Ecto neural progenitor cell (in vitro differentiated cells): ENCODE results near the gene ARL3.
"Not testable (repeated sequence)": the region's sequence is repeated elsewhere in the genome, so short reads cannot be mapped to it uniquely, and the experiment has no call there.

Experiments
- DNase-seq: peaks from one replicate; pipeline ENCODE4 v3.0.0-alpha.2; 2018; ENCODE audit warnings: low spot score

Gene ARL3, protein sequence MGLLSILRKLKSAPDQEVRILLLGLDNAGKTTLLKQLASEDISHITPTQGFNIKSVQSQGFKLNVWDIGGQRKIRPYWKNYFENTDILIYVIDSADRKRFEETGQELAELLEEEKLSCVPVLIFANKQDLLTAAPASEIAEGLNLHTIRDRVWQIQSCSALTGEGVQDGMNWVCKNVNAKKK

GRCh38 chr10:102713814-102714620, at the start of gene ARL3:
TSS of gene ARL3 (minus strand) at chr10:102714397. CDS start at chr10:102714275, 122 bp downstream.
- DNase-seq, result peak; percentile 99

GRCh38 chr10:102763037-102763607, 48.9 kb upstream of the ARL3 start:
- DNase-seq, result no peak

DNA sequence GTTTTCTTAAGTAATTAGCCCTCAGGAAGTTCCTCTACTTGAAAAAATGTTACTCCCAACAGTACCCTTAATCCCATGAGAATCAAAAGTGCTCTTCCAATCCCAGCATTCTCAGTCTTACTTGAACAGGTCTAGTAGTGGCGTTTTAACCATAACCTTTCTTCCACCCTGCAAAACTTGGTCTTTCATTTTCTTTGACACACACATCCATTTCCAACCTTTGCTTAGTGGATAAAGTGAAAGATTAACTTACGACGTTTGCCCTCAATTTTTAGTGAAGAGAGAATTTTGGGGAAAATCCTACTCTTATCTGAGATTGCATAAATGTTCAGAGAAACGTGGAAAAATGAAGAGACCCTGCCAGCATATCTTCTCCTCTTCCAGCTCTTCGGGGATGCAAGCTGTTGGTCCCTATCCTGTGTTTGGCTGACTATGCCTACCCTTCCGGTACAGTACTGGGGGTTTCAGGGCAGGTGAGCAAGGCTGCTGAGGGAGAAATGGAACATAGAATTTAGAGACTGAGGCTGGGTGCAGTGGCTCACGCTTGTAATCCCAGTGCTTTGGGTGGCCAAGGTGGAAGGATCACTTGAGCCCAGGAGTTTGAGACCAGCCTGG, 48.3 kb upstream of the ARL3 start:
- DNase-seq, result no peak

- DNase-seq, result no peak
Measured at GRCh38 chr10:102761981-102762380, 47.8 kb upstream of the ARL3 start.

GRCh38 chr10:102759497-102760210, 45.5 kb upstream of the ARL3 start:
- DNase-seq, result no peak

DNA sequence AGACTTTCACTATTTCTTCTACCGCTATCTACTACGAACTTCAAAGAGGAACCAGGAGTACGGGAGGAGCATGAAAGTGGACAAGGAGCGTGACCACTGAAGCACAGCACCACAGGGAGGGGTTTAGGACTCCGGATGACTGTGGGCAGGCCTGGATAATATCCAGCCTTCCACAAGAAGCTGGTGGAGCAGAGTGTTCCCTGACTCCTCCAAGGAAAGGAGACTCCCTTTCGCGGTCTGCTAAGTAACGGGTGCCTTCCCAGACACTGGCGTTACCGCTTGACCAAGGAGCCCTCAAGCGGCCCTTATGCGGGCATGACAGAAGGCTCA, 44.7 kb upstream of the ARL3 start:
- DNase-seq, result not testable (repeated sequence)

DNA sequence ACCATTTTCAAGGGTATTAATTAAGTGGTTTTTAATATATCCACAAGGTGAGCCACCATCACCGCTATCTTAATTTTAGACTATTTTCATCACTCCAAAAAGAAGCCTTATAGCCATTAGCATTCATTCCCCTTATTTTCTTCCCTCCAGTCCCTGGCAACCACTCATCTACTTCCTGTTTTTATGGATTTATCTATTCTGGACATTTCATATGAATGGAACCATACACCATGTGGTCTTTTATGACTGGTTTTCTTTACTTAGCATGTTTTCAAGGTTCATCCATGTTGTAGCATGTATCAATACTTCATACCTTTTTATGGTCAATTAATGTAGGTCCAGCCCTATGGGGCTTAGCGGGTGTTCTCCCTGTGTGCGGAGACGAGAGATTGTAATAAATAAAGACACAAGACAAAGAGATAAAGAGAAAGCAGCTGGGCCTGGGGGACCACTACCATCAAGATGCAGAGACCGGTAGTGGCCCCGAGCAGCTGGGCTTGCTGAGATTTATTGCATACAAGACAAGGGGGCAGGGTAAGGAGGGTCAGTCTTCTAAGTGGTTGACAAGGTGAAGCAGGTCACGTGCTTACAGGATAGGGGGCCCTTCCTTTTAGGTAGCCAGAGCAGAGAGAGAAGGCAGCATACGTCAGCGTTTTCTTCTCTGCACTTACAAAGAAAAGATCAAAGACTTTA, 44.2 kb upstream of the ARL3 start:
- DNase-seq, result no peak

DNA sequence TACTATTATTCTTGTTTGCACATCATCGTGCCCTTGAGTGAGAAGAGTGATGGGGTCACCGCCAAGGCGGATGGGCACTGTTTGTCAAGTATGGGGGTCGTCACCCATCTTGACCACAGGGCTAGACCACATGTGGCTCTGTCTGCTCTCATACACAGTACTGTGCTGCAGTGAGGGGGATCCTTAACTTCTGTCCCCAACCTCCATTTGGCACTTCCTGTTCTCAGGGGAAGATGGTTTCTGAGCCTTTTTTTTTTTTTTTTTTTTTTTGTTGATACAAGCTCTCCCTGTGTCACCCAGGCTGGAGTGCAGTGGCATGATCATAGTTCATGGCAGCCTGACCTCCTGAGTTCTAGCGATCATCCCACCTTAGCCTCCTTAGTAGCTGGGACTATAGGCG, 43.1 kb upstream of the ARL3 start:
- DNase-seq, result no peak

DNA sequence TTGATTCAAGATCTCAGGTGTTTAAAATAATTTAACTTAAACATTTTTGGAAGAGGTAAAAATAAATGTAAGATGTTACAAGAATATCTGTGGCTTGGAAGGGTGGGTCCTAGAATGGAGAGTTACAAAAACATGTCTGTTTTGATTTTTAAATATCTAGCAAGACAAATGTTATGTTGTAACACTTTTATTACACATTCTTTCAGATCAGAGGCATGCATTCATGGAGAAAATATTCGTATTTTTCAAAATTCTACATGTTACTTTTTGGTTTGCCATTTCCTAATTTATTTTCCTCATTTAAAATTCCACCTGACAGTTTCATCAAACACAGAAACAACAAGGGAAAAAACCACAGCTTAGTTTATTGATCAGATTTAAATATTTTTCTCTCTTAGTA, 39.5 kb upstream of the ARL3 start:
- DNase-seq, result no peak

GRCh38 chr10:102752934-102753664, 38.9 kb upstream of the ARL3 start:
- peak; percentile 55 for DNase-seq

GRCh38 chr10:102752266-102752930, 38.2 kb upstream of the ARL3 start:
- no peak for DNase-seq

- no peak for DNase-seq
Measured at GRCh38 chr10:102745157-102745556, 31.0 kb upstream of the ARL3 start.

GRCh38 chr10:102744374-102745051, 30.3 kb upstream of the ARL3 start:
- DNase-seq, result no peak

GRCh38 chr10:102743588-102744373, 29.6 kb upstream of the ARL3 start, which contains the start of gene WBP1L:
TSS of gene WBP1L (plus strand) at chr10:102743948. CDS start at chr10:102744054, 106 bp downstream.
- DNase-seq, result peak; percentile 94

DNA sequence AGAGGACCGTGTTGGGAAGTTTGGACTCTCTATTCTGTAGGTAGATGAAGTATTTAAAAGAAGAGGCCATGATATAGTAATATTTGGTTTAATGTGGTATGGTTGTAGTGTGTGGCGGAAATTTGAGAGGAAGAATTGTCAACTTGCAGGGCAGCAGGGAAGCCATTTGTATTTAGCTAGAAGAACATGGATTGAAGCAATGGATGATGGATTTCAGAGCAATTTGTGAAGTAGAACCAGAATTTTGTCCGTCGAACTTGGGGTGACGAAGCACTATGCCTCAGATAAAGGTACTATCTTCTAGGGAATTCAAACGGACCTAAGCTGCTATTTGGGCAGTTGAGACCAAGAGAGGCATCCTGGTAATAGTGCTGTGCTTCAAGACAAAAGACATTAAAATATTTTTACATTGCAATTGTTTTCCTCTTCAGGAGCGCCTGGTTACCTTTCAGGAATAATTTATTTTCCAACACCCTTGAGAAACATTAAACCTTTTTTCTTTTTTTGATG, 28.9 kb upstream of the ARL3 start:
- no peak for DNase-seq

DNA sequence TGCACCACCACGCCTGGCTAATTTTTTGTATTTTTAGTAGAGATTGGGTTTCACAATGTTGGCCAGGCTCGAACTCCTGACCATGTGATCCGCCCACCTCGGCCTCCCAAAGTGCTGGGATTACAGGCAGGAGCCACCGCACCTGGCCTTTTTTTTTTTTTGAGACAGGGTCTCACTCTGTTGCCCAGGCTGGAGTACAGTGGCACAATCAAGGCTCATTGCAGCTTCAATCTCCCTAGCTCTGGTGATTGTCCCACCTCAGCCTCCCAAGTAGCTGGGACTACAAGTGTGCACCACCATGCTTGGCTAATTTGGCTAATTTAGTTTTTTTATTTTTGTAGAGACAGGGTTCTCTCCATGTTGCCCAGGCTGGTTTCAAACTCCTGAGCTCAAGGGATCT, 28.1 kb upstream of the ARL3 start:
- DNase-seq, result not testable (repeated sequence)

DNA sequence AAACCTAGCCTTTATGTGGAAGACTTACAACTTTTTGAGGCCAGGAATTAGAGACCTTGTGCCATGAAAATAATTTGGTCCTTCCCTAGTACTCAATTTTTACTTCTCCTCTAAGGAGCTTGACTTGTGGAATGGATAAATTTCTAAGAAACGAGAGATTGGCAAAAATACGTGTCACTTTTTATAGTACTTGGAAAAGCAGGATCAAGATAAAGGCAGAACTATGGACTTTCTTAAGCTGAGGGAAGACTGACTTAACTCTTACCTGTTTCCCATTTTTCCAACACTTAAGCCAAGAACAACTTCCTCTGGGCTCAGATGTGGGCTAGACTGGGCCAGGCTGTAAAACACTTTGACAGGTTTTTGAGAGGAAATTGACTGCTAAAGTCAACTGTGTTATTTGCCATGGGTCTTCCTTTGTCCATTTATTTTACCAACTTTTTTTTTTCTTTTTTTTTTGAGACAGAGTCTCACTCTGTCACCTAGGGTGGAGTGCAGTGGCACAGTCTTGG, 27.6 kb upstream of the ARL3 start:
- DNase-seq, result no peak

DNA sequence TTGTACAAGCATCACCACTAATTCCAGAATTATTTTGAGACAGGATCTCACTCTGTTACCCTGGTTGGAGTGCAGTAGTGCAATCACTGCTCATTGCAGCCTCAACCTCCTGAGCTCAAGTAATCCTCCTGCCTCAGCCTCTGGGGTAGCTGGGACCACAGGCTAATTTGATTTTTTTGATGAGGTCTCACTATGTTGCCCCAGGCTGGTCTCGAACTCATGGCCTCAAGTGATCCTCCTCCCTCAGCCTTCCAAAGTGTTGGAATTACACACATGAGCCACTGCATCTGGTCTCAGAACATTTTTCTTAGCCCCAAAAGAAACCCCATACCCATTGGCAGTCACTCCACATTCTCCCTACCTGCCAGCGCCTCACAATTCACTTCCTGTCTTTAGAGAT, 26.0 kb upstream of the ARL3 start:
- DNase-seq, result no peak
